Breast epithelium (tissue), 3 donors: ENCODE data around the gene PLD5.

ENCODE experiments used
- CTCF ChIP-seq, 3 donors: fragments of 450-650 bp; IDR thresholded peaks; one replicate each; pipeline ENCODE4 v1.5.1; 2016 to 2017; ENCODE audit warnings: antibody characterized with exemption in 3 of 3, mild to moderate bottlenecking in 3 of 3, moderate library complexity in 3 of 3
- POLR2AphosphoS5 ChIP-seq, 3 donors: sonication (generic); formaldehyde crosslinking; IDR thresholded peaks; one replicate each; pipeline ENCODE4 v1.6.1; 2017; ENCODE audit warnings: antibody characterized with exemption in 3 of 3

DNA sequence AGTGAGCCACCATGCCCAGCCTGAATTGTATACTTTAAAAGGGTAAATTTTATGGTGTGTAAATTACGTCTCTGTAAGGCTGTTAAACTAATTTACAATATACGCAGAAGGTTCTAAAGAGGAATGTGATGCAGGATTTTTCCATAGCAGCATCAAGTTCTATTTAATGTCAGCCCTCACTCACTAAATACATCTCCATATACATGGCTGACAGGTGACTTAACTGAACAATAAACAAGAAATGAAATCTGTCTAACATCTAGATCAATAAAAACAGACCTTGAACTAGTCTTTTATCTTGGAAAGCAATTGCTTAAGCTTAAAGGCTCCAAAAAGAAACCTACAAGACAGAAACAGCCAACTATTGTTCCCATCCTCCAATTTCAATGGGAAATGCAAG lies 404.1 kb downstream of the PLD5 start:
- TF ChIP-seq POLR2AphosphoS5 (IDR thresholded peaks at IDR 0.05), result no peak
- no peak for TF ChIP-seq CTCF (IDR thresholded peaks at IDR 0.05)
